Nasal cavity respiratory epithelium epithelial cell of viscerocranial mucosa (primary cell): ENCODE data around the gene COIL. TPM values are rescaled to one million over a fixed set of nuclear protein-coding genes. Genes with fewer than 3 reads are reported as not detected.

Source experiments
- total RNA-seq: library from RNA; depleted of rRNA; stranded (reverse); fragments of >200 nt; gene quantifications from 2 replicates; pipeline ENCODE4 v1.2.3, GENCODE V29; 2014

The COIL gene, protein sequence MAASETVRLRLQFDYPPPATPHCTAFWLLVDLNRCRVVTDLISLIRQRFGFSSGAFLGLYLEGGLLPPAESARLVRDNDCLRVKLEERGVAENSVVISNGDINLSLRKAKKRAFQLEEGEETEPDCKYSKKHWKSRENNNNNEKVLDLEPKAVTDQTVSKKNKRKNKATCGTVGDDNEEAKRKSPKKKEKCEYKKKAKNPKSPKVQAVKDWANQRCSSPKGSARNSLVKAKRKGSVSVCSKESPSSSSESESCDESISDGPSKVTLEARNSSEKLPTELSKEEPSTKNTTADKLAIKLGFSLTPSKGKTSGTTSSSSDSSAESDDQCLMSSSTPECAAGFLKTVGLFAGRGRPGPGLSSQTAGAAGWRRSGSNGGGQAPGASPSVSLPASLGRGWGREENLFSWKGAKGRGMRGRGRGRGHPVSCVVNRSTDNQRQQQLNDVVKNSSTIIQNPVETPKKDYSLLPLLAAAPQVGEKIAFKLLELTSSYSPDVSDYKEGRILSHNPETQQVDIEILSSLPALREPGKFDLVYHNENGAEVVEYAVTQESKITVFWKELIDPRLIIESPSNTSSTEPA
- 16.5 and 17.8 TPM in 2 replicates for total RNA-seq

DNA sequence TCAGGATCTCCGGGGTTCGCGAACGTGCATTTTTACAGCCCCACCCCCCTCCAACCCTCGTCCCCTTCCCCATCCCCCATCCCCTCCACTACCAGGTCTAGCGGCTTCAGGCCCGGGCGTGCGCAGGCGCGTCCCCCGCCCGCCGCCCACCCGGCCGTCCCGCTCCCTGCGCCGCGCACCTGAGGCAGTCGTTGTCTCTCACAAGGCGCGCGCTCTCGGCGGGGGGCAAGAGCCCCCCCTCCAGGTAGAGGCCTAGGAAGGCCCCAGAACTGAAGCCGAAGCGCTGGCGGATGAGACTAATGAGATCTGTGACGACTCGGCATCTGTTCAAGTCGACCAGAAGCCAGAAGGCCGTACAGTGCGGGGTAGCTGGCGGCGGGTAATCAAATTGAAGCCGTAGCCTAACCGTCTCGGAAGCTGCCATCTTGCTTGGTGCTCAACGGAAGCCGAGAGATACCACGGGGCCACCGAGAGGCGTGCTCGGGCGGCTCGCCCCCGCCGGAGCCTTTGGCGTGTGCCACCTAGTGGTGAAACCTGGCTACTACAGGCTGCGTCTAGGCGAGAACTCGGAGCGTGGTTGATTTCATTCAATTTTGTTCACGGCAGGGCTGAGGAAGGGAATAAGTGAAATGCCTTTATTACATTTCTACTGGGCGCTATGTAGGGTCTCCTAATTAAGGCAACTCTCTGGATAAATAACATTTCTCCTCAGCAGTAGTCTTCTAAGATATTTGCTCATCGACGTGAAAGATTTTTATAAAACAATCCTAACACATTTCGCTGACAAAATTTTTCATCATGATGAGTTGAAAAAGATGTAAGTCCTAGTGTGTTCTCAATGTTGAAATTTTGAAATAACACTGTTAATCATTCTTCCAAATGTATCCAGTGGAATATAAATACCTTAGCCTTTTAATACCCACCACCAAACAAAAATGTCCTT is at the start of gene COIL:
TSS of gene COIL (minus strand) at position 455 of the 943 bp plus-strand sequence. CDS start at position 424, 31 bp downstream.

GRCh38 chr17:56977673-56978395 is 17.0 kb upstream of the COIL start, which contains the start of gene SCPEP1:
SCPEP1 (plus strand) TSS chr17:56978131; CDS start chr17:56978160, 29 bp downstream.

GRCh38 chr17:56913867-56914580 is 46.8 kb downstream of the COIL start, which contains the start of gene TRIM25:
TRIM25 (minus strand) TSS chr17:56914049; CDS start chr17:56913988, 61 bp downstream.

Other genes with a start within 250 kb of the COIL start
- 0.64 and 1.0 TPM in 2 replicates for gene C17orf67, start 127.1 kb downstream of the COIL start, total RNA-seq
- 5.6 and 6.8 TPM in 2 replicates for gene DGKE, start 126.9 kb downstream of the COIL start, total RNA-seq
- gene TRIM25, start 47.0 kb downstream of the COIL start, total RNA-seq = 57.4 and 73.4 TPM in 2 replicates
- gene SCPEP1, start 17.1 kb upstream of the COIL start, total RNA-seq = 54.3 and 186 TPM in 2 replicates
- 30.4 and 58.7 TPM in 2 replicates for gene AKAP1, start 124.2 kb upstream of the COIL start, total RNA-seq